ENCODE data around the gene FTSJ1.

FTSJ1 gene

GRCh38 chrX:48530736-48531135, 54.7 kb downstream of the FTSJ1 start:
- no peak for FAIRE-seq

DNA sequence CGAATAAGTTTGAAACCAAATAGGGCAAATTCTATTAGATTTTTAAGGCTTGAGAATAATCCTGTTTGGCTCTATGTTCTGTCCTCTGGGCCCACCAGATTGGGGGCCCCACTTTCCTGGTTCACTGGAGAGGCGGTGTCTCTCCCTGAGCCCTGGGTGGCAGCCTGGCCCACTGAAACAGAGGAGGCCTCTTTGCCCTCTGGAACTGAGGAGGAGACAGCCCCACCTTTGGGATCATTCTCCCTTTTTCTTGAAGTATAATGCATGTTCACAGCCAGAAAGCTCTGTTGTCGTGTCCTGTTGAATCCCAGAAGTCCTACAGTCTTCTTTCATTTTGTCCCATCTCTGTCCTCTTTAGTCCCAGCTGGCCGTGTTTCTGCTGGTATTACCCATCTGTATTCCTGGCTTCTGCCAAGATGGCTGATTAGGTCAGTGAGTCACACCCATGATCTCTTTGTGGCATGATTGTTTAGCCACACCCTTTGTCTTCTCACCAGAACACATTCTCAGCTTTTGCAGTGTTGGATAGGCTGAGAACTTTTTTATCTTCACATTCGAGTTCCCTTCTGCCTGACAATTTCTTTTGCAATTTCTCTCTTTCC, 55.5 kb downstream of the FTSJ1 start:
- no peak for FAIRE-seq

DNA sequence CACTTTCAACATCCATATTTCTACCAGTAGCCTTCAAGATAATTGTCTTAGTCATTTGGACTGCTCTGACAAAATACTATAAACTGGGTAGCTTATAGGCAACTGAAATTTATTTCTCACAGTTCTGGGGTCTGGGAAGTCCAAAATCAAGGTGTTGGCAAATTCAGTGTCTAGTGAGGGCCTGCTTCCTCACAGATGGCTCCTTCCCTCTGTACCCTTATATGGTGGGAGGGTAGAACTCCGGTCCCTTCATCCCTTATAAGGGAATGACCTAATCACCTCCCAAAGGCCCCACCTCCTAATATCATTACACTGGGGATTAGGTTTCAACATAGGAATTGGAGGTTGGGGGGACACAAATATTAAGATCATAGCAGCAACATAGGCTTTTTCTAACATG, 56.2 kb downstream of the FTSJ1 start:
- no peak for FAIRE-seq

DNA sequence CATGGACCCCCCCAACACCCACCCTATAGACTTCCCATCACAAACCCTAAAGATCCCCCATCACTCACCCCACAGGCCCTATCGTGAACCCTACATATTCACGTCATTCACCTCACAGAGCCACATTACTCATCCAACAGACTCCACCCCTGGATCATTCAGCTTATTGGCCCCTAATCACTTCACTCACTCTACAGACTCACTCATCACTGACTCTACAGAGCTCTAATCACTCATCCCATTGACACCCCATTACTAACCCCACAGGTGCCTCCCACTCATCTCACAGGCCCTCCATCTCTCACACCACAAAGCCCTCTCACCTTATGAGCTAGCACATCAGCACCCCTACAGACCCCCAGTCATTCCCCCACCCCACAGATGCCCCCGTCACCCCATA, 57.2 kb downstream of the FTSJ1 start:
- no peak for FAIRE-seq
